Measurements from ENCODE around the gene MAGI2. TPM values are rescaled to one million over a fixed set of nuclear protein-coding genes. Genes with fewer than 3 reads are reported as not detected.
"Not testable (repeated sequence)": the region's sequence is repeated elsewhere in the genome, so short reads cannot be mapped to it uniquely, and the experiment has no call there.

The MAGI2 gene
- polyA plus RNA-seq, 1 donor, result 2.6 TPM

- Histone ChIP-seq H3K4me1 (ENCODE audit: control insufficient read depth, insufficient read depth, low read length) (no peaks in the 10 kb centered on the region), H3K4me3 (ENCODE audit: low read length) (no peak overlapping the region), H3K27ac (ENCODE audit: low read length) (no peak overlapping the region), H3K27me3 (ENCODE audit: control insufficient read depth, insufficient read depth, low read length) (no peaks in the 10 kb centered on the region), H3K36me3 (ENCODE audit: control insufficient read depth, insufficient read depth, low read length) (no peaks in the 10 kb centered on the region), H3K9me3 (ENCODE audit: control insufficient read depth, low read depth, low read length) (no peaks in the 10 kb centered on the region)
- WGBS (ENCODE audit: insufficient coverage, low lambda C conversion rate), result 100% methylated on average over 5 of the region's 11 CpGs
- no peak for DNase-seq
Observed at GRCh38 chr7:78968951-78969350, 484.5 kb downstream of the MAGI2 start.

GRCh38 chr7:78967561-78967960 is 485.9 kb downstream of the MAGI2 start:
- H3K4me3 ChIP-seq (ENCODE audit: low read length); DNase-seq; H3K9me3 ChIP-seq (ENCODE audit: control insufficient read depth, low read depth, low read length); H3K36me3 ChIP-seq (ENCODE audit: control insufficient read depth, insufficient read depth, low read length); H3K27me3 ChIP-seq (ENCODE audit: control insufficient read depth, insufficient read depth, low read length); H3K27ac ChIP-seq (ENCODE audit: low read length); H3K4me1 ChIP-seq (ENCODE audit: control insufficient read depth, insufficient read depth, low read length): not testable (repeated sequence)
- WGBS (ENCODE audit: insufficient coverage, low lambda C conversion rate), result no CpG with 5 or more reads among the region's 2 CpGs

- Histone ChIP-seq H3K9me3 (ENCODE audit: control insufficient read depth, low read depth, low read length) (no peaks in the 10 kb centered on the region), H3K4me1 (ENCODE audit: control insufficient read depth, insufficient read depth, low read length) (no peaks in the 10 kb centered on the region), H3K4me3 (ENCODE audit: low read length) (no peak overlapping the region), H3K36me3 (ENCODE audit: control insufficient read depth, insufficient read depth, low read length) (no peaks in the 10 kb centered on the region), H3K27ac (ENCODE audit: low read length) (no peak overlapping the region), H3K27me3 (ENCODE audit: control insufficient read depth, insufficient read depth, low read length) (no peaks in the 10 kb centered on the region)
- 80% methylated on average over 1 of the region's 2 CpGs for WGBS (ENCODE audit: insufficient coverage, low lambda C conversion rate)
- DNase-seq, result no peak
Observed at GRCh38 chr7:78967046-78967445, 486.4 kb downstream of the MAGI2 start.

GRCh38 chr7:78959477-78959876 is 494.0 kb downstream of the MAGI2 start:
- no peaks in the 10 kb centered on the region for H3K27me3 ChIP-seq (ENCODE audit: control insufficient read depth, insufficient read depth, low read length)
- H3K4me3 ChIP-seq (ENCODE audit: low read length), result no peak overlapping the region
- DNase-seq, result no peak
- H3K36me3 ChIP-seq (ENCODE audit: control insufficient read depth, insufficient read depth, low read length), result no peaks in the 10 kb centered on the region
- no peaks in the 10 kb centered on the region for H3K9me3 ChIP-seq (ENCODE audit: control insufficient read depth, low read depth, low read length)
- H3K27ac ChIP-seq (ENCODE audit: low read length), result no peak overlapping the region
- H3K4me1 ChIP-seq (ENCODE audit: control insufficient read depth, insufficient read depth, low read length), result no peaks in the 10 kb centered on the region
- WGBS (ENCODE audit: insufficient coverage, low lambda C conversion rate), result 80% methylated on average over 1 of the region's 5 CpGs

- no peaks in the 10 kb centered on the region for H3K4me1 ChIP-seq (ENCODE audit: control insufficient read depth, insufficient read depth, low read length)
- H3K27ac ChIP-seq (ENCODE audit: low read length), result no peak overlapping the region
- H3K36me3 ChIP-seq (ENCODE audit: control insufficient read depth, insufficient read depth, low read length), result no peaks in the 10 kb centered on the region
- no peak for DNase-seq
- no peak overlapping the region for H3K4me3 ChIP-seq (ENCODE audit: low read length)
- 100% methylated on average over 1 of the region's 1 CpG for WGBS (ENCODE audit: insufficient coverage, low lambda C conversion rate)
- no peaks in the 10 kb centered on the region for H3K27me3 ChIP-seq (ENCODE audit: control insufficient read depth, insufficient read depth, low read length)
- no peaks in the 10 kb centered on the region for H3K9me3 ChIP-seq (ENCODE audit: control insufficient read depth, low read depth, low read length)
Observed at GRCh38 chr7:78955329-78955728, 498.1 kb downstream of the MAGI2 start.

GRCh38 chr7:78953726-78954363 is 499.6 kb downstream of the MAGI2 start:
- no peak overlapping the region for H3K27ac ChIP-seq (ENCODE audit: low read length)
- no peaks in the 10 kb centered on the region for H3K9me3 ChIP-seq (ENCODE audit: control insufficient read depth, low read depth, low read length)
- no peak for DNase-seq
- no peaks in the 10 kb centered on the region for H3K36me3 ChIP-seq (ENCODE audit: control insufficient read depth, insufficient read depth, low read length)
- no peak overlapping the region for H3K4me3 ChIP-seq (ENCODE audit: low read length)
- H3K4me1 ChIP-seq (ENCODE audit: control insufficient read depth, insufficient read depth, low read length), result no peaks in the 10 kb centered on the region
- 94% methylated on average over 2 of the region's 5 CpGs for WGBS (ENCODE audit: insufficient coverage, low lambda C conversion rate)
- no peaks in the 10 kb centered on the region for H3K27me3 ChIP-seq (ENCODE audit: control insufficient read depth, insufficient read depth, low read length)

- no peak for DNase-seq
- 80% methylated on average over 1 of the region's 1 CpG for WGBS (ENCODE audit: insufficient coverage, low lambda C conversion rate)
- Histone ChIP-seq H3K4me1 (ENCODE audit: control insufficient read depth, insufficient read depth, low read length) (no peaks in the 10 kb centered on the region), H3K36me3 (ENCODE audit: control insufficient read depth, insufficient read depth, low read length) (no peaks in the 10 kb centered on the region), H3K4me3 (ENCODE audit: low read length) (no peak overlapping the region), H3K9me3 (ENCODE audit: control insufficient read depth, low read depth, low read length) (no peaks in the 10 kb centered on the region), H3K27me3 (ENCODE audit: control insufficient read depth, insufficient read depth, low read length) (no peaks in the 10 kb centered on the region), H3K27ac (ENCODE audit: low read length) (no peak overlapping the region)
Observed at GRCh38 chr7:78953090-78953489, 500.4 kb downstream of the MAGI2 start.

- H3K4me3 ChIP-seq (ENCODE audit: low read length), result no peak overlapping the region
- no peaks in the 10 kb centered on the region for H3K27me3 ChIP-seq (ENCODE audit: control insufficient read depth, insufficient read depth, low read length)
- no peaks in the 10 kb centered on the region for H3K4me1 ChIP-seq (ENCODE audit: control insufficient read depth, insufficient read depth, low read length)
- H3K9me3 ChIP-seq (ENCODE audit: control insufficient read depth, low read depth, low read length), result no peaks in the 10 kb centered on the region
- no peak overlapping the region for H3K27ac ChIP-seq (ENCODE audit: low read length)
- 40% methylated on average over 1 of the region's 4 CpGs for WGBS (ENCODE audit: insufficient coverage, low lambda C conversion rate)
- H3K36me3 ChIP-seq (ENCODE audit: control insufficient read depth, insufficient read depth, low read length), result no peaks in the 10 kb centered on the region
- DNase-seq, result no peak
Observed at GRCh38 chr7:78939669-78940068, 513.8 kb downstream of the MAGI2 start.

GRCh38 chr7:78924581-78924980 is 528.9 kb downstream of the MAGI2 start:
- no peaks in the 10 kb centered on the region for H3K9me3 ChIP-seq (ENCODE audit: control insufficient read depth, low read depth, low read length)
- no peak overlapping the region for H3K27ac ChIP-seq (ENCODE audit: low read length)
- no peaks in the 10 kb centered on the region for H3K36me3 ChIP-seq (ENCODE audit: control insufficient read depth, insufficient read depth, low read length)
- DNase-seq, result no peak
- no peak overlapping the region for H3K4me3 ChIP-seq (ENCODE audit: low read length)
- H3K27me3 ChIP-seq (ENCODE audit: control insufficient read depth, insufficient read depth, low read length), result no peaks in the 10 kb centered on the region
- no peaks in the 10 kb centered on the region for H3K4me1 ChIP-seq (ENCODE audit: control insufficient read depth, insufficient read depth, low read length)
- WGBS (ENCODE audit: insufficient coverage, low lambda C conversion rate), result 0% methylated on average over 1 of the region's 2 CpGs

- no peaks in the 10 kb centered on the region for H3K36me3 ChIP-seq (ENCODE audit: control insufficient read depth, insufficient read depth, low read length)
- H3K9me3 ChIP-seq (ENCODE audit: control insufficient read depth, low read depth, low read length), result no peaks in the 10 kb centered on the region
- H3K27me3 ChIP-seq (ENCODE audit: control insufficient read depth, insufficient read depth, low read length), result no peaks in the 10 kb centered on the region
- H3K4me3 ChIP-seq (ENCODE audit: low read length), result no peak overlapping the region
- no peak for DNase-seq
- no peaks in the 10 kb centered on the region for H3K4me1 ChIP-seq (ENCODE audit: control insufficient read depth, insufficient read depth, low read length)
- H3K27ac ChIP-seq (ENCODE audit: low read length), result no peak overlapping the region
Observed at GRCh38 chr7:78912781-78913180, 540.7 kb downstream of the MAGI2 start.

- no peaks in the 10 kb centered on the region for H3K4me1 ChIP-seq (ENCODE audit: control insufficient read depth, insufficient read depth, low read length)
- H3K9me3 ChIP-seq (ENCODE audit: control insufficient read depth, low read depth, low read length), result no peaks in the 10 kb centered on the region
- no peaks in the 10 kb centered on the region for H3K27me3 ChIP-seq (ENCODE audit: control insufficient read depth, insufficient read depth, low read length)
- no peak overlapping the region for H3K27ac ChIP-seq (ENCODE audit: low read length)
- no CpG with 5 or more reads among the region's 1 CpG for WGBS (ENCODE audit: insufficient coverage, low lambda C conversion rate)
- no peak overlapping the region for H3K4me3 ChIP-seq (ENCODE audit: low read length)
- no peak for DNase-seq
- no peaks in the 10 kb centered on the region for H3K36me3 ChIP-seq (ENCODE audit: control insufficient read depth, insufficient read depth, low read length)
Observed at GRCh38 chr7:78906735-78907134, 546.7 kb downstream of the MAGI2 start.
